B cell (primary cell): ENCODE measurements around the gene CUTC. TPM values are rescaled to one million over a fixed set of nuclear protein-coding genes. Genes with fewer than 3 reads are reported as not detected.

ENCODE experiments used
- ATAC-seq: fragments of 200-7000 bp; cut with Tn5 transposase; one replicate; pipeline ENCODE4 v1.10.0; 2021; ENCODE audit warnings: low read depth, mild to moderate bottlenecking, moderate number of reproducible peaks, moderate library complexity
- CTCF ChIA-PET: fragments of 350-600 bp; sonication (Branson Sonifier 250); formaldehyde crosslinking; loops from one replicate; lab custom pipeline; 2021; ENCODE audit warnings: antibody characterized with exemption, inconsistent platforms; lab: Charles Lee
- POLR2A ChIA-PET: fragments of 350-600 bp; sonication (Branson Sonifier 250); formaldehyde crosslinking; loops from one replicate; lab custom pipeline; 2021; ENCODE audit warnings: antibody characterized with exemption; lab: Charles Lee
- DNase-seq: peaks from one replicate; pipeline ENCODE4 v3.0.0; 2013
- H2AFZ ChIP-seq: 2 replicates; pipeline ENCODE4 v1.6.1; 2012; ENCODE audit warnings: mild to moderate bottlenecking, low read depth, low read length; ENCODE audit not compliant: insufficient read depth, poor library complexity, severe bottlenecking
- H3K27ac ChIP-seq, 2 donors: 1 replicate in 1 of 2; 2 replicates in 1 of 2; pipeline ENCODE4 v1.5.1; 2012 to 2013; ENCODE audit warnings: low read length in 2 of 2, mild to moderate bottlenecking in 2 of 2, moderate library complexity in 1 of 2
- H3K27me3 ChIP-seq, 4 experiments: fragments of 200-600 bp in 1 of 4; sonication (generic) in 1 of 4; replicated peaks in 1 of 4; 1 replicate in 2 of 4; 2 replicates in 2 of 4; pipeline versions ENCODE4 v1.6.1 to v1.7.0; 2013 to 2016; ENCODE audit warnings: low read length in 3 of 4, mild to moderate bottlenecking in 2 of 4, mixed read lengths in 1 of 4, moderate library complexity in 1 of 4; ENCODE audit not compliant: insufficient read depth in 4 of 4, control insufficient read depth in 3 of 4; ENCODE audit errors: control extremely low read depth in 1 of 4
- H3K36me3 ChIP-seq, 2 experiments: replicated peaks in 1 of 2; 1 replicate in 1 of 2; 2 replicates in 1 of 2; pipeline versions ENCODE4 v1.6.1 to v1.7.1; 2013; ENCODE audit warnings: low read length in 1 of 2; ENCODE audit not compliant: insufficient read depth in 2 of 2, control insufficient read depth in 1 of 2; ENCODE audit errors: control extremely low read depth in 1 of 2, extremely low read depth in 1 of 2
- H3K4me1 ChIP-seq, 2 donors: fragments of 200-600 bp in 1 of 2; sonication (generic) in 1 of 2; 1 replicate in 1 of 2; 2 replicates in 1 of 2; pipeline versions ENCODE4 v1.5.1 to v1.6.1; 2013 to 2017; ENCODE audit warnings: low read length in 2 of 2; ENCODE audit not compliant: control insufficient read depth in 2 of 2, insufficient read depth in 2 of 2
- H3K4me2 ChIP-seq: replicated peaks from 2 replicates; pipeline ENCODE3; 2012; ENCODE audit warnings: mild to moderate bottlenecking, low read depth, low read length; ENCODE audit not compliant: poor library complexity, severe bottlenecking
- H3K4me3 ChIP-seq, 5 experiments: fragments of 200-600 bp in 1 of 5; sonication (generic) in 1 of 5; 1 replicate in 3 of 5; 2 replicates in 2 of 5; pipeline versions ENCODE4 v1.5.1 to v1.7.0; 2011 to 2016; ENCODE audit warnings: low read length in 4 of 5, mild to moderate bottlenecking in 4 of 5, low read depth in 2 of 5, control low read depth in 1 of 5, moderate library complexity in 1 of 5; ENCODE audit not compliant: insufficient read depth in 1 of 5; ENCODE audit errors: control extremely low read depth in 1 of 5, extremely low read depth in 1 of 5
- H3K79me2 ChIP-seq: fragments of 200-600 bp; sonication (generic); one replicate; pipeline ENCODE4 v1.6.0; 2016; ENCODE audit warnings: low read length; ENCODE audit not compliant: control insufficient read depth, insufficient read depth
- H3K9ac ChIP-seq: fragments of 200-600 bp; sonication (generic); 2 replicates; pipeline ENCODE4 v1.6.1; 2017; ENCODE audit warnings: mild to moderate bottlenecking, low read length, moderate library complexity
- H3K9me3 ChIP-seq, 3 donors: one replicate each; pipeline versions ENCODE4 v1.6.1 to v1.7.1; 2013; ENCODE audit warnings: low read length in 2 of 3; ENCODE audit not compliant: control insufficient read depth in 2 of 3, insufficient read depth in 1 of 3; ENCODE audit errors: control extremely low read depth in 1 of 3
- H4K20me1 ChIP-seq: 2 replicates; pipeline ENCODE4 v1.6.0; 2012; ENCODE audit warnings: mild to moderate bottlenecking, low read length; ENCODE audit not compliant: insufficient read depth, control insufficient read depth, poor library complexity, severe bottlenecking
- H3K27ac Mint-ChIP-seq: one replicate; pipeline ENCODE4 v1.8.0; 2021; ENCODE audit warnings: mixed read lengths
- H3K27me3 Mint-ChIP-seq: one replicate; pipeline ENCODE4 v1.8.0; 2021; ENCODE audit warnings: mixed read lengths
- H3K4me1 Mint-ChIP-seq: one replicate; pipeline ENCODE4 v1.8.0; 2021; ENCODE audit warnings: mixed read lengths
- H3K4me3 Mint-ChIP-seq: one replicate; pipeline ENCODE4 v1.8.0; 2021; ENCODE audit warnings: mixed read lengths
- H3K9me3 Mint-ChIP-seq: one replicate; pipeline ENCODE4 v1.8.0; 2022; ENCODE audit warnings: mixed read lengths; ENCODE audit not compliant: insufficient read depth
- EZH2 ChIP-seq: IDR thresholded peaks from 2 replicates; pipeline ENCODE4 v1.6.1; 2012; ENCODE audit warnings: borderline replicate concordance, low read depth, mild to moderate bottlenecking, moderate library complexity, low read length; ENCODE audit not compliant: insufficient read depth, poor library complexity, severe bottlenecking
- WGBS: methylation state at CpG from one replicate; pipeline ENCODE4 v1.1.5; 2013; ENCODE audit warnings: missing lambda C conversion rate; ENCODE audit not compliant: insufficient coverage; 5-methylcytosine and 5-hydroxymethylcytosine counted together
- intact Hi-C: fragments of 100-400 bp; cut with micrococcal nuclease; formaldehyde crosslinking; loops from one replicate; pipeline ENCODE4 v1.10.0; 2022
- polyA plus RNA-seq: library from polyadenylated mRNA; depleted of rRNA; stranded (reverse); fragments of >200 nt; gene quantifications from 2 replicates; pipeline ENCODE4 v1.2.3, GENCODE V29; 2012
- total RNA-seq, 2 donors: library from RNA; stranded (reverse); fragments of 120-200 nt in 1 of 2; gene quantifications; 1 replicate in 1 of 2; 2 replicates in 1 of 2; pipeline versions ENCODE4 v1.2.3 to v1.2.4, GENCODE V29; 2013 to 2022
- TF ChIP-seq, protein P1 (sequence below): fragments of 200-600 bp; IDR thresholded peaks from one replicate; pipeline ENCODE4 v1.8.0; 2022; ENCODE audit warnings: antibody characterized with exemption, mild to moderate bottlenecking

Gene CUTC
- total and polyA plus RNA-seq, 2 donors (not counting 1 experiment from before 2014, with no cell fraction given), result 22.8 to 33.3 TPM

DNA sequence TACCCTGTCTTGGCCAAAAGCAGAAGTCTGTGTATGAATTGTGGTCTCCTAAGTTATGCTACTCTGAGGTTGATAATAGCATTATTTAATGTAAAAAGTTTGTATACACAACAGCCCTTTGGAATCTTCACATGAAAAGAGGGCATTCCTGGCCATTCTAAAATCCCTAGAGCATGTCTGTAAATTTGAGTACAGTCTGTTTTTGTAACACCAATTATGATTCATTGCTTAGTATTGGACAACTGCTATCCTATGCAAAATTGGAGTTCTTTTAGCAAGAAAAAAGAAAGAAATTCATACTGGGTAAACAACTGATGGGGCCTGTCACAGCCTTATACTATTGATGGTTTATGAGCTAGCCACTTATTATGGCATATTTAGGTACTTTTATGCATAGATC is 10.2 kb downstream of the CUTC start:
- DNase-seq (no peak), ATAC-seq (no peak)
- Histone ChIP-seq H3K9me3 (peaks cover 0 to 18% (median 6%) of the 10 kb centered on the region in 3 donors), H3K27ac (no peak overlapping the region), H2AFZ (no peak overlapping the region), H3K36me3 (peaks cover 29 to 76% of the 10 kb centered on the region in 2 experiments), H3K4me3 (no peak overlapping the region), H3K9ac (no peak overlapping the region), H3K4me1 (no peaks in the 10 kb centered on the region), H3K27me3 (no peaks in the 10 kb centered on the region), H3K79me2 (peaks cover 25% of the 10 kb centered on the region), H4K20me1 (peaks cover 21% of the 10 kb centered on the region), H3K4me2 (no peak overlapping the region)
- peaks cover 7% of the 10 kb centered on the region for H3K9me3 Mint-ChIP-seq
- peaks cover 3% of the 10 kb centered on the region for H3K4me1 Mint-ChIP-seq
- no peak for TF ChIP-seq EZH2
- TF ChIP-seq, protein P1, sequence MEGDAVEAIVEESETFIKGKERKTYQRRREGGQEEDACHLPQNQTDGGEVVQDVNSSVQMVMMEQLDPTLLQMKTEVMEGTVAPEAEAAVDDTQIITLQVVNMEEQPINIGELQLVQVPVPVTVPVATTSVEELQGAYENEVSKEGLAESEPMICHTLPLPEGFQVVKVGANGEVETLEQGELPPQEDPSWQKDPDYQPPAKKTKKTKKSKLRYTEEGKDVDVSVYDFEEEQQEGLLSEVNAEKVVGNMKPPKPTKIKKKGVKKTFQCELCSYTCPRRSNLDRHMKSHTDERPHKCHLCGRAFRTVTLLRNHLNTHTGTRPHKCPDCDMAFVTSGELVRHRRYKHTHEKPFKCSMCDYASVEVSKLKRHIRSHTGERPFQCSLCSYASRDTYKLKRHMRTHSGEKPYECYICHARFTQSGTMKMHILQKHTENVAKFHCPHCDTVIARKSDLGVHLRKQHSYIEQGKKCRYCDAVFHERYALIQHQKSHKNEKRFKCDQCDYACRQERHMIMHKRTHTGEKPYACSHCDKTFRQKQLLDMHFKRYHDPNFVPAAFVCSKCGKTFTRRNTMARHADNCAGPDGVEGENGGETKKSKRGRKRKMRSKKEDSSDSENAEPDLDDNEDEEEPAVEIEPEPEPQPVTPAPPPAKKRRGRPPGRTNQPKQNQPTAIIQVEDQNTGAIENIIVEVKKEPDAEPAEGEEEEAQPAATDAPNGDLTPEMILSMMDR, result no peak
- intact Hi-C loops, result no loop called here
- ChIA-PET POLR2A (interaction anchor here (0.7 kb wide), 1 partner anchor 121 kb away, joined by 6 read pairs; no protein-coding TSS in a partner anchor), CTCF (interaction anchor here (1.0 kb wide), 2 partner anchors 10 to 306 kb away, joined by 4 read pairs; partner anchors contain the start of genes COX15 and CUTC)
- H3K4me3 Mint-ChIP-seq, result no peak overlapping the region
- no peak overlapping the region for H3K27ac Mint-ChIP-seq
- no peaks in the 10 kb centered on the region for H3K27me3 Mint-ChIP-seq

DNA sequence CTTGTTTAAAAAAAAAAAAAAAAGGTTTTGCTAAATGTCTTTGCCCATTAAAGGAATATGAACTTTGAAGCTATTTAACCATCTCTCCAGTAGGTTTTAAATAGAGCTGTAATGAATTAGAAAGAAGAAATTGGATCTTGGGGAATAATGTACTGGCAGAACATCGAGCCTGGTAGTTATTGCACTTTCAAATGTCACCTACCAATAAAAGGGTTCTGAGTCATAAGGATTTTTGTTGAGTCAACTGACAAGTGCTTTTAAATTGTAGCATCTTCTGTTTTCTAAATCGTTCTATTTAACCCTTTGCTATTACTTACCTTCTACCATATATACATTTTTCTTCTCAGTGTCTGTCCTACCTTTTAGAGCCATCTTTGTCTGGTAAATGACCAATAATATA is 10.7 kb downstream of the CUTC start:
- ChIA-PET CTCF (interaction anchor here (1.0 kb wide), 2 partner anchors 11 to 307 kb away, joined by 4 read pairs; partner anchors contain the start of genes COX15 and CUTC), POLR2A (interaction anchor here (0.7 kb wide), 1 partner anchor 122 kb away, joined by 6 read pairs; no protein-coding TSS in a partner anchor)
- Histone ChIP-seq H3K27me3 (no peaks in the 10 kb centered on the region), H3K4me3 (no peak overlapping the region), H3K9me3 (peaks cover 0 to 18% (median 6%) of the 10 kb centered on the region in 3 donors), H3K4me2 (no peak overlapping the region), H2AFZ (no peak overlapping the region), H3K27ac (no peak overlapping the region), H4K20me1 (peaks cover 21% of the 10 kb centered on the region), H3K4me1 (no peaks in the 10 kb centered on the region), H3K79me2 (peaks cover 21% of the 10 kb centered on the region), H3K9ac (no peak overlapping the region), H3K36me3 (peaks cover 26 to 78% of the 10 kb centered on the region in 2 experiments)
- H3K27me3 Mint-ChIP-seq, result no peaks in the 10 kb centered on the region
- TF ChIP-seq, protein P1, result no peak
- no peak for TF ChIP-seq EZH2
- no peak for DNase-seq
- WGBS, result no CpG with 5 or more reads among the region's 2 CpGs
- peaks cover 1% of the 10 kb centered on the region for H3K4me1 Mint-ChIP-seq
- no peak for ATAC-seq
- no peak overlapping the region for H3K4me3 Mint-ChIP-seq
- no peak overlapping the region for H3K27ac Mint-ChIP-seq
- intact Hi-C loops, result no loop called here
- peaks cover 7% of the 10 kb centered on the region for H3K9me3 Mint-ChIP-seq
